NCI-H2107 treated with DMSO at 0.1 percent for 48 hours (cell line): Measurements from ENCODE around the gene CNOT6.
"Not testable (repeated sequence)": the region's sequence is repeated elsewhere in the genome, so short reads cannot be mapped to it uniquely, and the experiment has no call there.

Experiments used
- DNase-seq: peaks from one replicate; lab custom pipeline; 2025; ENCODE audit not compliant: unreplicated experiment; lab: John Stamatoyannopoulos, UW

Gene CNOT6

DNA sequence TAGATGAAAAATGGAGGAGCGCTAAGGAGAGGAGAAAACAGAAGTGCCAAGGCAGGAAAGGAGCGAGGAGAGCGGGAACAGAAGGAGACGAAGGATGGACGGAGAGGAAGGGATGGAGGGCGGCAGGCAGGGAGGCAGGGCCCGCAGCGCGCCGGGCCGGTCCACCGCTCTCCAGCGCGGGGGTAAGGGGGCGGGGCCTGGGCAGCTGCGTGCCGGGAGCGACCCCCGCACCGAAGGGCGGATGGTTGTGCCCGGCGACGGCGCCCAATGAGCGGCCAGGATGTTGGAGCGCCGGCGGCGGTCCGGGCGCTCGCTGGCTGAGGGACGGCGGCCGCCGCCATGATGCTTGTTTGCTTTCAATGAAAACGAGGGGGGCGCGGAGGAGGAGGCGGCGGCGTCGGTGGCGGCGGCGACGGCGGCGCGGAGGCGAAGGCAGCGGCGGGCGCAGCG, at the start of gene CNOT6:
Gene CNOT6 (plus strand): TSS at position 320 of the 450 bp plus-strand sequence. CDS start 34,898 bp downstream, outside the sequence.
- DNase-seq = peak; percentile 60

DNA sequence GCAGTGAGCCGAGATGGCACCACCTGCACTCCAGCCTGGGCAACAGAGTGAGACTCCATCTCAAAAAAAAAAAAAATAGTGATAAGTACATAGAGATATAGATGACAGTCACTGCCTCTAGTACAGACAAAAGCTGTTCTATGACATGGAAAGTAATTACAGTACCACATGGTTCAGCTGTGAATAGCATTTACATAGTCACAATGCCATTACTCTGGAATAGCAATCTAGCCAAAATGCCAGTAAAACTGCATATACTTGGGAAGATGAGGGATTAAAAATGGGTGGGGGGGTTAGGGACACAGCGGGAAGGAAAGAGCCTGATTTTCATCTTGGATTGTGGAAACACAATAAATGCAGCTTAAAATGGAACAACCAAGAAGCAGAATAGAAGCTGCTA, 39.4 kb upstream of the CNOT6 start:
- DNase-seq = no peak

DNA sequence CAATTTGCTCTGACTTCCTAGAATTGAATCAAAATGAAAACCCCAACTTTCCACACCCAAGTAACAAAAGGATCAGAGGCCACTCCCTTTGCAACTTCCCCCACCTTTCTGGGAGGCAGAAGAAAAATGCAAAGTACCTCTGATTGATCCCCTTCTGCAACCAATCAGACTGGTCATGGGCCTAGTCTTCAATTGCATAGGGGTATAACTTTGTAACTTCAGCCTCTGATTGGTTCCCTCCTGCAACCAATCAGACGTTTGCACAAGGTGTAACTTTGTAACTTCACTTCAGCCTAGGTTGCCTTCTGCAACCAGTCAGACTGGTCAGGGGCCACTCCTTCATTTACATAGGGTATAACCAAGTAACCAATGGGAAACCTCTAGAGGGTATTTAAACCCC, 38.3 kb upstream of the CNOT6 start:
- DNase-seq = no peak

DNA sequence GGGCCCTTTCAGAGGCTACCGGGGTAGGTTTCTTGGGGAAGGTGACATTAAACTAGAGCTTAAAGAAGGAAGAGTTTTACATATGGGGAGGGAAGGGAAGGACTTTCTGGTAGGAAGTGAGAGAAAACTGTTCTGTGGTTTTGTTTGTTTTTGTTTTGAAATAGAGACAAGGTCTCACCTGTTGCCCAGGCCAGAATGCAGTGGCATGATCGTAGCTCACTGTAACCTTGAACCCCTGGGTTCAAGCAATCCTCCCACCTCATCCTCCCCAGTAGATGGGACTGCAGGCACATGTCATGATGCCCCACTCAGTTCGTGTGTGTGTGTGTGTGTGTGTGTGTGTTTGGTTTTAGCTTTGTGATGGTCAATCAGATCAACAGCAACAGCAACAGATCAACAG, 37.4 kb upstream of the CNOT6 start:
- no peak for DNase-seq

DNA sequence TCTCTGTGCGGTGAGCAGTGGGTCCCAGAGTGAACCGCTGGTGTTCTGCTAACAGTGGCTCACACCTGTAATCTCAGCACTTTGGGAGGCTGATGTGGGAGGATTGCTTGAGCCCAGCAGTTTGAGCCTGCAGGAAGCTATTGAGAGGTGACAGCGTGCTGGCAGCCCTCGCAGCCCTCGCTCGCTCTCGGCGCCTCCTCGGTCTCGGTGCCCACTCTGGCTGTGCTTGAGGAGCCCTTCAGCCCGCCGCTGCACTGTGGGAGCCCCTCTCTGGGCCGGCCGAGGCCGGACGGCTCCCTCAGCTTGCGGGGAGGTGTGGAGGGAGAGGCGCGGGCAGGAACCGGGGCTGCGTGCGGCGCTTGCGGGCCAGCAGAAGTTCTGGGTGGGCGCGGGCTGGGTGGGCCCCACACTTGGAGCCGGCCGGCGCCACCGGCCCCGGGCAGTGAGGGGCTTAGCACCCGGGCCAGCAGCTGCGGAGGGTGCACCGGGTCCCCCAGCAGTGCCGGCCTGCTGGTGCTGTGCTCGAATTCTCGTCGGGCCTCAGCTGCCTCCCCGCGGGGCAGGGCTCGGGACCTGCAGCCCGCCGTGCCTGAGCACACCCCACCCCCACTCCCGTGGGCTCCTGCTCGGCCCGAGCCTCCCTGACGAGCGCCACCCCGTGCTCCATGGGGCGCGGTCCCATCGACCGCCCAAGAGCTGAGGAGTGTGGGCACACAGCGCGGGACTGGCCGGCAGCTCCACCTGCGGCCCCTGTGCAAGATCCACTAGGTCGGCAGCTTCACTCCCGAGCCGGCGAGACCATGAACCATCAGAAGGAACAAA, 35.1 kb upstream of the CNOT6 start:
- DNase-seq = not testable (repeated sequence)

DNA sequence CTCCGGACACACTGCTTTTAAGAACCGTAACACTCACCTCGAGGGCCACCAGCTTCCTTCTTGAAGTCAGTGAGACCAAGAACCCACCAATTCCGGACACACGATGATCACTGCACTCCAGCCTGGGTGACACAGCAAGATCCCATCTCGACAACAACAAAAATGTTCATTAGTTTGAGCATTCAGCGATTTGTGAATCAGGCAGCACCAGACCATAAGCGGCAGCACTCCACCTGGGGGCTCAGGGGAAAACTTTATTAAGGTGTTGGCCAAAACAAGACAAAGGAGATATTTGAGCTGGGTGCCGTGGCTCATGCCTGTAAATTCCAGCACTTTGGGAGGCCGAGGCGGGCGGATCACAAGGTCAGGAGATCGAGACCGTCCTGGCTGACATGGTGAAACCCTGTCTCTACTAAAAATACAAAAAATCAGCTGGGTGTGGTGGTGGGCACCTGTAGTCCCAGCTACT, 34.5 kb upstream of the CNOT6 start:
- DNase-seq = not testable (repeated sequence)

DNA sequence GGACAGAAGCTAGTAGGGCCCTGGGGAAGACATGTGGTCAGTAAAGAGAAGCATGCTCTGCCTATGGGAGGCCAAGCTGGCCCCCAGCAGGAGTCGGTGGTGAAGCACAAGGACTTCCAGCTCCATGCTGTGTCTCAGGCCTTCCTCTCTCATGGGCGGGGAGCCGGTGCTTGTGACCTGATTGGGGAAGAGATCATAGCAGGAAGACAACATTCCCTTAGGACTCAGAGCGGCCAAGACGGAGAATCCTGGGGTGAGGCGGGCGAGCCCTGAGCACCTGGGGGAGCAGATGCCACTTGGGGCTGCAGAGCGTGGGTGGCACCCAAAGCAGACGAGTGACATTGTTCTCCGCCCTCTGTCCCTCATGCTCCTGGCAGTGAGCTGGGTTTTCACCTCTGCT, 33.3 kb upstream of the CNOT6 start:
- DNase-seq = no peak

DNA sequence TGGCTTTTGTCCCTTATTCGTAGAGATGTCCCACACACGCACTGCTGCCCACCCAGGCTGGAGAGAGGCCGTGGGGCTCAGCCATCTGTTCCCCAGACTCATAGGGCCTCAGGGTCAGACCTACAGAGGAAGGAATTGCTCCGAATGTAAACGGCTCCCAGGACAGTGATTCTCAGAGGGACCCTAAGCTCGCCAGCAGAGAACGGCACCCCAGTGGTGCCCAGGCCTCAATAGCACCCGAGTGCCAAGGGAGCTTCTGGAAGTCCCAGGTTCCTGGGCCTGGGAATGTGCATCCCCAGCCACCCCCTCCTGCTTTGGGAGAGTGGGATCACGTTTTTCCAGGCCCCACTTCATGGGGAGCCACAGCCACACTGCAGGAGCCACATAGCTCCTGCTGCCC, 32.9 kb upstream of the CNOT6 start:
- DNase-seq = no peak

DNA sequence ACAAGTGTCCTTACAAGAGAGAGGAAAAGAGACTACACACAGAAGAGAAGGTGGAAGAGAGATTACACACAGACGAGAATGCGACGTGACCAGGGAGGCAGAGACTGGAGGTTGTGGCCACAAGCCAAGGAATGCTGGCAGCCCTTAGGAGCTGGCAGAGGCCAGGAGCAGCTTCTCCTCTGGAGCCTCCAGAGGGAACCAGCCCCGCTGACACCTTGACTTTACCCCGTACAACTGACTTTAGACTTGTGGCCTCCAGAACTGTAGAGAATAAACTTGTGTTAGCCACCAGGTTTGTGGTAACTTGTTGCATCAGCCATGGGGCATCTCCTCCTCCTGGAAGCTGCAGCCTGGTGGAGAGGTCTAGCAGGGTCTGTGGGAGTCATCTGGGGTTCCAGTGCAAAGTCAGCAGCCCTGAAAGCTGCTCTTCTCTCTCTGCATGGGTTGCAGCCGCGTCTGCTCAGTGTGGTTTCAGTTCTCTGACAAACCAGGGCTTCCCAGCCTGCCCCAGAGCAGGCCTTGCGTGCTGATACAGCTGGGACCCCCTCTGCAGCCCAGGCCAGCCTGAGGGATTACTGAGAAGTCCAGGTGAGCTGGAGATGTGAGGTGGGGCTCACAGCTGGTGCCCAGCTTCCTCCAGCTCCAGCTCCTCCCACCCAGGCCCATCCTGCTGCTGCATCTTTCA, 30.8 kb upstream of the CNOT6 start:
- DNase-seq = no peak

DNA sequence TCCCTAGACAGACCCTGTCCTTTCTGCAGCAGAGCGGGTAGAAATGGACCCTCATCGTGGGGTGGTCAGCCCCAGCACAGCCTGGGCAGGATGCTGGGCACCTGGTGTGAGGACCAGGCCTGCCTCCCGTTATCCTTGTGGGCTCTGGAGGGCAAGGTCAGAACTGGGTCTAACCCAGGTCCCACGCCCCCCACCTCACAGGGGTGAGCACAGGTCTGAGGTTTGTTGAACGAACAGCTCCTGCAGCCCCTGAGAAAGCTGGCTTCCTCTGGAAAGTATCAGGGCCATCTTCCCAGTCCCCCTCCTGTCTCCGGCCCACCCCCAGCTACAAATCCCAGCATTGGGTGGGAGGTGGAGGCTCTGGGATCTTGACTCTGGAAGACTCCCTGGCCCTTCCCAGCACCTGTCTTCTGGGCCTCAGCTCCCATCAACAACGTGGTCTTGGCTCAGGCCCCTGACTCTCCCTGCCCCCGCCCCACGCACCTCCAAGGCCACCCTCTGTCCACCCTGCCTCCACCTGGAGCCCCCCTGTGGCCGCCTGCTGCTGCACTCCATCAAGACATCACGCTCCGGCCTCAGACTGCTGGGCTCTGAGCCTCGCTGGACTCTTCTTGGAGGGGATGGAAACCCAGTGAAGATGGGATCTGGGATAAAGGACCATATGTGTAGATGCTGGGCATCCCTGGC, 30.1 kb upstream of the CNOT6 start:
- no peak for DNase-seq

DNA sequence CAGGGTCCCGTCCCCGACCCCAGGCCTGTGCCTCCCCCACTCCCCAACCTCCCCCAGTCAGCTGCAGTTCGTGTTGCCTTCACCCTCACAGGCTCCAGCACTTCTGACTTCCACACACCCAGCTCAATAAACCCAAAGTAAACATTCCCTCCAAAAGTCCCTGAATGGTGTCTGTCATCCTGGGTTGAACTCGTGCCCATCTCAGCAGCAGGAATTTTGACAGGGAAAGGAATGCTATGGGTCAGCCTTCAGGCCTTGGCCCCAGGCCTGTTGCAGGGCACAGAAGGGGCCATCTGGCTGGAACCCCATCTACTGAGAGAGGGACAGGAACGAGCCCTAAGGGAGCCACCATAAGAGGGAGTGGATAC, 29.6 kb upstream of the CNOT6 start:
- DNase-seq = no peak

DNA sequence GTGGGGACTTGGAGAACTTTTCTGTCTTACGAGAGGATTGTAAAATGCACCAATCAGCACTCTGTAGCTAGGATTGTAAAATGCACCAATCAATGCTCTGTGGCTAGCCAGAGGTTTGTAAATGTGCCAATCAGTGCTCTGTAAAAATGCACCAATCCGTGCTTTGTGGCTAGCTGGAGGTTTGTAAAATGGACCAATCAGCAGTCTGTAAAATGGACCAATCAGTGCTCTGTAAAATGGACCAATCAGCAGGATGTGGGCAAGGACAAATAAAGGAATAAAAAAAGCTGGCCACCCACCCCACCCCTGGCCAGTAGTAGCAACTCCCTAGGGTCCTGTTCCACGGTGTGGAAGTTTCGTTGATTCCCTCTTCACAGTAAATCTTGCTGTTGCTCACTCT, 29.1 kb upstream of the CNOT6 start:
- DNase-seq = not testable (repeated sequence)

DNA sequence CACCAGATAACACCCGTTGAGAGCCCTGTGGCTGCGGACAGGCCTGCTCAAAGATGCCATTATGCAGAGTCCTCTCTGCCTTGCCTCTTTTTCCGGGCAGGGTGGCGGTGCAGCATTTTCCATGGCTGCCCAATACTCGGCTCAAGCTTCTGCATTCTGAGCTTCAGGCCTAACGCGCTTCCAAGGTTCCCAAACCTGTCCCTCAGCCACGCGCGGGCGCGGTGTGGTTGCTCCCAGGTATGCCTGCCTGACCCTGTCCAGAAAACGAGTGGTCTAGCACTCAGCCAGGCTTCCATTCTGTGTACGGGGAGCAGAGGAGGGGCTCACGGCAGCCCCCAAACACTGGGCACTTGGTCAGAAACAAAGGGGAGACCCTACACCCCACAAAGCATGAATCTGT, 27.9 kb upstream of the CNOT6 start:
- no peak for DNase-seq

DNA sequence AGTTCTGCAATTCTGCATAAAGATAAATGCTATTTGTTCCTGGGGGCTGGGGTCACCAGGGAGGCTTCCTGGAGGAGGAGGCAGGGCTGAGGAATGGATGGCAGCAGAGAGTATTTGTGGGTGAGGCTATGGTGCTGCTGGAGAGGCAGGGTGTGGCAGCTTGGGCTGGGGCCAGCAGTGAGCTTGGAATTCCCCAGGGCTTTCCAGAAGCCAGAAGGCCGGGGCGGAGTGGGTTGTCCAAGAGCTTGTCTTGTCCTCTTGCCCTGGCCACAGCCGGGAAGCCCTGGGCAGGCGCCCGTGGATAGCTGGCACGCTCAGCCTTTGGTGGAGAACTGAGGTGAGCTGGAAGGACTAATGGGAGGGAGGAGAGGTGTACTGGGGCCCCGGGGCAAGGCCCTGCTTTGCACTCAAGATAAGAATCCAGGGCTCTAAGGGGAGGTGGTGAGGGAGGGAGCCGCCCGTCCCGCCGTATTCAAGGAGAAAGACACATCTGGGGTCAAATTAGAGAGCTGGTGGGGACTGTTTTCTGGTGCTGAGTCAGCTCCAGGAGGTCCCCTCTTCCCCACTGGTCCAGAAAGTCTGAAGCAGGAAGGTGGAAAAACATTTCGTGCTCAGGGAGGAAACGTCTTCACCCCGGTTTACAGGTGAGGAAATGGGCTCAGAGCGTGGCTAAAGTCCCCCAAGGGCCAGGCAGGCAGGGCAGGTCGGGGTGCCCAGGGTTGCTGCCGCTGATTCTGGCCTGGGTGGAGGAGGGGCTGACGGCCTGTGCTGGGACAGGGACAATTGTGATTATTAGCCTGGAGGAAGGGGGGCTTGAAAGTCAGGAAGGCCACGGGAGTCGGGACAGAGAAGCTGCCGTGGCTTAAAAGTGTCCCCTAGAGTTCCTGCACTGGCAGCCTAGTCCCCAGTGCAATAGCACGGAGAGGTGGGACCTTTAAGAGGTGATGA, 26.9 kb upstream of the CNOT6 start:
- DNase-seq = no peak

DNA sequence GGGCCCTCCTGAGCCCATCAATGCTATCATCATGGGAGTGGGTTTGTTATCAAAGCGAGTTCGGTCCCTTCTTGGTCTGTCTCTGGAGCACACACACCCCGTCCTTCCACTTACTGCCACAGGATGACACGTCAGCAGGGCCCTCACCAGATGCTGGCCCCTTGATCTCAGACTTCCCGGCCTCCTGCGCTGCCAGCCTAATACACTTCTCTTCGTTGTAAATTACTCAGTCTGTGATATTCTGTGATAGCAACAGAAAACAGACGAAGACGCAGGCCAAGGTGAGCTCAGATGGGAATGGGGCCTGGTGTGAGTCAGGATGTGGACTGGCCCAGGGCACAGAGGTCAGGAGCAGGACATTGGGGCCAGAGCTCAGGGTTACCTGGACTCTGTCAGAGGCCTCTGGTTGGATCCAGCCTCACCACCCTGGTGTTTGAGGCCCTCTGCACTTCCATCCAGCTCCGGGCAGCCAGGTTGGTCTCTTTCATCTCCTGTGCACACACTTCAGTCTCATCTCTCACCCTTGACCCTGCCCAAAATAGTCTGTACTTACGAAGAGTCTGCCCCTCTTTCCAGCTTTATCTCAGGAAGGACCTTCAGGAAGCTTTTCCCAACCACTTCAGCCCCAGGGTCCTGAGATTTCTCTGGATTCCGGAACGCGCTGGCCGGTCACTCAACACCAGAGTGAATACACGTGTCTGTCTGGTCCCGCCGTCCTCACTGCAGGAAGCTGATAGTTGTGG, 26.0 kb upstream of the CNOT6 start:
- no peak for DNase-seq

DNA sequence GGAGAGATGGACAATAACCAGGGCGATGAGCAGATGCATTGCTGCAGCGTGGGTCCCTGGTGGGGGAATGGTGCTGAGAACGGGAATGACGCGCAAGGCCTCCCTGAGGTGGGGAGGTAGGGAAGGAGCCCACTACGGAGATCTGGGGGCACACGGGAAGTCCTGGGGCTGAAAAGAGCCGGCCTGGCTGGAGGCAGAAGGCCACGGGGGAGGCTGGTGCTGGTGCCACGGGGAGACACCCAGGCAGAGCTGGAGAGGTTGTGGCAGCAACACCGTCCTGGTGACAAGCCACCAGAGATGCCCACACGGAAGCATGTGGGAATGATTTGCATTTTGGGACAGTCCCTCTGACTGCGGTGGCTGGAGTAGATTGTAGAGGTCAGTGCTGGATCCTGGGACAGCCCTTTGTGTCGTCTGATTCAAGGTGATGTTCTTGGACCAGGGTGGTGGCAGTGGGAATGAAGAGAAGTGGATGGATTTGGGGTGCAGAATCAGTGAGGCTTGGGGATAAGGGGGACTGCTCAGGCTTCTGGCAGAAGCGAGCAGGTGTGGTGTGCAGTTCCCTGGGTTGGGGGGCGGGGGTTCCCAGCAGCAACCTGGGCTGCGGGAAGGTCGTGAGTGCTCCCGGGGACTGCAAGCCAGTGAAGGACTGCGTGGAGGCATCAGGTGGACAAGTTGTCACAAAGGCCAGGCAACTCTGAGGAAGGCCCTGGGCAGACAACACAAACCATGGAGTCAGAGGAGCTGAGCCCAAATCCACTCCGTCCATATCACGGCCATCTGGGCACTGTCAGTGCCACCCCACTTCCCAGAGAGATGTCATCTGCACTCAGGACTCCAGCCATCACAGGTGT, 25.2 kb upstream of the CNOT6 start:
- DNase-seq = no peak

DNA sequence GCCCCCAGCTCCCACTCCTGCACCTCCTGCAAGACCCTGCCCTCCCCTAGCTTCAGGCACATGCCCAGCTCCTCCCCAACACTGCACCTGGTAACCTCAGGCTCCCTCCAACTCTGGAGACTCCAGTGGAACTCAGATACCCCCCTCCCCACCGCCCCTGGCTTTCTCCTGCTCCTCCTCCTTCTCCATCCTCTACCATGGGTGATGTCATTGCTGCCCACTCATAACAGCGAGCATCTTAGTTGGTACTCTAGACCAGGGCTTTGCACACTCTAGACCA, 24.7 kb upstream of the CNOT6 start:
- no peak for DNase-seq

DNA sequence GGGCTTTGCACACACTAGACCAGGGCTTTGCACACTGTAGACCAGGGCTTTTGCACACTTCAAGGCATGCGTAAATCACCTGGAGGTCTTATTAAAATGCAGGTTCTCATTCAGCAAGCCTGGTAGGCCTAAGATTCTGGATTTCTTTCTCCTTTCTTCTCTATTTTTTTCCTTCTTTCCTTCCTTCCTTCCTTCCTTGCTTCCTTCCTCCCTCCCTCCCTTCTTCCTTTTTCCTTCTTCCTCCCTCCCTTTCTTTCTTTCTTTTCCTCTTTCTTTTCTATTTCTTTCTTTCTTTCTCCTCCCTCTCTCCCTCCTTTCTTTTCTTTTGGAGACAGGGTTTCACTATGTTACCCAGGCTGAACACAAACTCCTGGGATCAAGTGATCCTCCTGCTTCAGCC, 24.3 kb upstream of the CNOT6 start:
- DNase-seq = no peak

DNA sequence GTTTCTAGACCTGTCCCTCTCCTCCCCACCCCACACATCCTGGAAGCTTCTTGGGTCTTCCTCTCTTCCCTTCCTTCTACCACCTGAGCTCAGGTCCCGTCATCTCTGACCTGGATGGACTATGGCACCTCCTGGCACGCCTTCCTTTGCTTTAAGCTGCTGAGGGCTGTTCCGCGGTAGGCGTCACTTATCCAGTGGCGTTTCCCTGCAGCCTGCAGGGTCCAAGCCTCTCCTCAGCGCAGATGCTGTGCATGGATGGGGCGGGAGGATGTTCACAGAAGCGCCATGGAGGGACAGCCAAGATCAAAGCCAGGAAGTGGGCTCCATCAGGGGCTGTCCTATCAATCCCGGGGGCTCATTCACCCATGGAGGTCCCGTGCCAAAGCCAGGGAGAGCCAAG, 23.8 kb upstream of the CNOT6 start:
- no peak for DNase-seq
